GM12865 (cell line): ENCODE measurements around the gene EVI5L.
"Not testable (repeated sequence)": the region's sequence is repeated elsewhere in the genome, so short reads cannot be mapped to it uniquely, and the experiment has no call there.

ENCODE experiments used
- DNase-seq: peaks from one replicate; pipeline ENCODE4 v3.0.0; 2010; ENCODE audit warnings: low read depth
- H3K4me3 ChIP-seq: 2 replicates; pipeline ENCODE4 v1.5.1; 2011; ENCODE audit warnings: mild to moderate bottlenecking, low read depth, low read length, control low read depth
- TF ChIP-seq, protein P1 (sequence below): IDR thresholded peaks from 2 replicates; pipeline ENCODE4 v1.5.1; 2011; ENCODE audit warnings: low read length, control low read depth, low read depth, inconsistent platforms; ENCODE audit not compliant: insufficient read depth; ENCODE audit errors: missing control alignments

The EVI5L gene

GRCh38 chr19:7858109-7858770 lies 28.2 kb downstream of the EVI5L start:
- no peak overlapping the region for H3K4me3 ChIP-seq
- TF ChIP-seq, protein P1, sequence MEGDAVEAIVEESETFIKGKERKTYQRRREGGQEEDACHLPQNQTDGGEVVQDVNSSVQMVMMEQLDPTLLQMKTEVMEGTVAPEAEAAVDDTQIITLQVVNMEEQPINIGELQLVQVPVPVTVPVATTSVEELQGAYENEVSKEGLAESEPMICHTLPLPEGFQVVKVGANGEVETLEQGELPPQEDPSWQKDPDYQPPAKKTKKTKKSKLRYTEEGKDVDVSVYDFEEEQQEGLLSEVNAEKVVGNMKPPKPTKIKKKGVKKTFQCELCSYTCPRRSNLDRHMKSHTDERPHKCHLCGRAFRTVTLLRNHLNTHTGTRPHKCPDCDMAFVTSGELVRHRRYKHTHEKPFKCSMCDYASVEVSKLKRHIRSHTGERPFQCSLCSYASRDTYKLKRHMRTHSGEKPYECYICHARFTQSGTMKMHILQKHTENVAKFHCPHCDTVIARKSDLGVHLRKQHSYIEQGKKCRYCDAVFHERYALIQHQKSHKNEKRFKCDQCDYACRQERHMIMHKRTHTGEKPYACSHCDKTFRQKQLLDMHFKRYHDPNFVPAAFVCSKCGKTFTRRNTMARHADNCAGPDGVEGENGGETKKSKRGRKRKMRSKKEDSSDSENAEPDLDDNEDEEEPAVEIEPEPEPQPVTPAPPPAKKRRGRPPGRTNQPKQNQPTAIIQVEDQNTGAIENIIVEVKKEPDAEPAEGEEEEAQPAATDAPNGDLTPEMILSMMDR, result no peak
- no peak for DNase-seq

DNA sequence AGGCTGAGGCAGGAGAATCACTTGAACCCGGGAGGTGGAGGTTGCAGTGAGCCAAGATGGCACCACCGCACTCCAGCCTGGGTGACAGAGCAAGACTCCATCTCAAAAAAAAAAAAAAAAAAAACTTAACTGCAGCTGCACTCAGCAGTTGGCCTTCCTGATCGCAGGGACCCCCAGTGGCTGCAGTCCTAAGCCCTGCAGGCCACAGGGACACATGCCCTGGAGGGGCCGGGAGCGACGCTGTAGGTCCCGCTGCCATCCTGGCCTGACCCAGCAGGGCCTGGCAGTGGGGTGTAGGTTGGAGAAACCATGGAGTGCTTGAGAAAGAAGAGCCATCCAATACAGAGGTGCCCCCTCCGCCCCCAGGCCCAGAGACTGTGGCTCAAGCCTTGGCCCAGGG lies 29.1 kb downstream of the EVI5L start:
- not testable (repeated sequence) for H3K4me3 ChIP-seq, DNase-seq

GRCh38 chr19:7859831-7860713 lies 30.1 kb downstream of the EVI5L start:
- DNase-seq, result no peak
- no peak overlapping the region for H3K4me3 ChIP-seq
- TF ChIP-seq, protein P1, result no peak

DNA sequence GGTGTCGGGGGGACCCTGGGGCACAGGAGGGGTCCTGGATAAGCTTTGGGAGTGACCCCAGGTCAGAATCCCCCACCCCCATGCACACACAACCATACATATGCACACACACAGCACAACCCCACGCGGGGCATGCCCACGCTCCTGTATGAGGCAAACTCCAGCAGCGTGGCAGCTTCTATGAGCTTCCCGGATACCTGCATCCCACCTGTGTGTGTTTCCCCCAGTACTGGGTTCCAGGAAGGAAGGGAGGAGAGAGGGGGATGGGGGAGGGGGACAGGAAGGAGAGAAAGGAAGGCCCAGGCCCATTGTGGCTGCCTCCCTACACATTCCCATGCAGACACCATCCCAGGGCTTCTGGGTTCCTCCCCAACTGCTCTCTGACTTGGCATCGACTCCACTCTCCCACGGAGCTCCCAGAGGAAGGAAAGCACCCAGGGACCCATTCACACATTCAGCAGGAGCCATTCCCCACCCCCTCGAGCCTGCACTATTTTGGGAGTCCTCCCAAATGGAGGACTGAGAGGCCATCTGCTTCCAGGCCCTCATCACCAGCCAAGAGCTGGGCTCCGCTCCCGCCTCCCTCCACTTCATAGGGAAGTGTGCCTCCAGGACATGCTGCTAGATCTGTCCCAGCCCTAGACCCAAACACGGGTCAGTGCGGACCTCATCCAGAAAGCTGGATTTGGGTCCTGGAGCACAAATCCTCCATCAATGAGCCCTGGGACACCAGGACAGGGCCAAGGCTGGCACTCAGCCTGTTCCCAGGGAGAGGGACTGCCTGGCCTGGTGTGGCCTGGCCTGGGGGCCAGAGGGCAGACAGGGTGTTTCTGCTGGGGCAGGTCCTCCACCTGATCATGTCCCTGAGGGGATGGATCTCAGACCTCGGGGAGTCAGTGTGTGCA lies 30.9 kb downstream of the EVI5L start:
- TF ChIP-seq, protein P1, result no peak
- DNase-seq, result no peak
- no peak overlapping the region for H3K4me3 ChIP-seq

DNA sequence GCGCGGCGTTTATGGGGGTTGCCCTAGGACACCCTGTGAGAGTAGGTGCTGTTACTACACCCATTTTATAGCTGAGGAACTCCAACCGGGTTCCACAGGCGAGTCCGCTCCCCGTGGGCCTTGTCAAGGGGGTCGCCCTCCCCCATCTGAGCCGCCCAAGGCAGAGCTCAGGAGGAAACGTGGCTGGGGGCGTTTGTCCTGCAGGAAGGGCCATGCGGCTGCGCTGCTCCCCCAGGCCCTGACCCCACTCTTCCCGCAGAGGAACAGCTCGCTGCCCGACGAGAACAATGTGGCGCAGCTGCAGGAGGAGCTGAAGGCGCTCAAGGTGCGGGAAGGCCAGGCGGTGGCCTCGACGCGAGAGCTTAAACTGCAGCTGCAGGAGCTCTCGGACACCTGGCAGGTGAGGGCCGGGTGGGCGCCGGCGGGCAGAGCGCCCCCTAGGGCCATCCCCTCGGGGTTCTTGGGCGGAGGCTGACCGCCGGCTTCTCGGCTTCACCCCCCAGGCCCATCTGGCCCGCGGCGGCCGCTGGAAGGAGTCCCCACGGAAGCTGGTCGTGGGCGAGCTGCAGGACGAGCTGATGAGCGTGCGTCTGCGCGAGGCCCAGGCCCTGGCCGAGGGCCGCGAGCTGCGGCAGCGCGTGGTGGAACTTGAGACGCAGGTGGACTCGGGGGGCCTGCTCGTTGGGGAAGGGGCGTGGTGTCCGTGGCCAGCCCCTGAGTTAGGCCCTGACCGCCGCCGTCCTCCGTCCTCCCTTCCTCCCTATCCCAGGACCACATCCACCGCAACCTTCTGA lies 31.8 kb downstream of the EVI5L start:
- no peak for DNase-seq
- TF ChIP-seq, protein P1, result peak; percentile 8
- H3K4me3 ChIP-seq, result no peak overlapping the region

- H3K4me3 ChIP-seq, result no peak overlapping the region
- TF ChIP-seq, protein P1, result no peak
- DNase-seq, result peak; percentile 84
Measured at GRCh38 chr19:7862413-7862951, 32.5 kb downstream of the EVI5L start.
